Keratinocyte (primary cell): Measurements from ENCODE around the gene GHRH. TPM values are rescaled to one million over a fixed set of nuclear protein-coding genes. Genes with fewer than 3 reads are reported as not detected.

Experiments
- DNase-seq: peaks from one replicate; pipeline ENCODE4 v3.0.0-alpha.2; 2011; ENCODE audit warnings: low read depth, missing footprints, low spot score
- FAIRE-seq: peaks from 2 replicates; lab custom pipeline; 2011; peaks lifted over from hg19 to GRCh38; lab: Jason Lieb, UNC
- H2AFZ ChIP-seq: 2 replicates; pipeline ENCODE4 v1.6.0; 2012; ENCODE audit warnings: low read length, control low read depth, inconsistent platforms; ENCODE audit not compliant: control insufficient read depth
- H3K27ac ChIP-seq: 2 replicates; pipeline ENCODE4 v1.5.1; 2011; ENCODE audit warnings: low read length; ENCODE audit not compliant: control insufficient read depth, insufficient read depth
- H3K27me3 ChIP-seq: 3 replicates; pipeline ENCODE4 v1.6.0; 2011; ENCODE audit warnings: low read length; ENCODE audit not compliant: control insufficient read depth, insufficient read depth; ENCODE audit errors: extremely low read depth
- H3K36me3 ChIP-seq, 2 experiments: 2 replicates in 1 of 2; 3 replicates in 1 of 2; pipeline ENCODE4 v1.5.1; 2011; ENCODE audit warnings: low read length in 2 of 2, mild to moderate bottlenecking in 1 of 2; ENCODE audit not compliant: control insufficient read depth in 2 of 2, insufficient read depth in 2 of 2; ENCODE audit errors: extremely low read depth in 1 of 2
- H3K4me1 ChIP-seq: 3 replicates; pipeline ENCODE4 v1.5.1; 2011; ENCODE audit warnings: low read length; ENCODE audit not compliant: control insufficient read depth, insufficient read depth; ENCODE audit errors: extremely low read depth
- H3K4me2 ChIP-seq: 3 replicates; pipeline ENCODE4 v1.6.0; 2011; ENCODE audit warnings: low read depth, low read length; ENCODE audit not compliant: control insufficient read depth, insufficient read depth; ENCODE audit errors: extremely low read depth
- H3K4me3 ChIP-seq, 3 experiments: fragments of 200-600 bp in 1 of 3; sonication (generic) in 1 of 3; 2 replicates in 2 of 3; 3 replicates in 1 of 3; pipeline ENCODE4 v1.5.1; 2011 to 2016; ENCODE audit warnings: low read length in 3 of 3, mild to moderate bottlenecking in 3 of 3, control low read depth in 2 of 3, inconsistent platforms in 1 of 3, low read depth in 1 of 3, mixed read lengths in 1 of 3, mixed run types in 1 of 3, moderate library complexity in 1 of 3; ENCODE audit not compliant: control insufficient read depth in 2 of 3, insufficient read depth in 2 of 3; ENCODE audit errors: extremely low read depth in 1 of 3
- H3K79me2 ChIP-seq: 2 replicates; pipeline ENCODE4 v1.6.0; 2012; ENCODE audit warnings: low read length; ENCODE audit not compliant: control insufficient read depth, insufficient read depth
- H3K9ac ChIP-seq: 3 replicates; pipeline ENCODE4 v1.6.0; 2011; ENCODE audit warnings: low read length; ENCODE audit not compliant: control insufficient read depth, insufficient read depth; ENCODE audit errors: extremely low read depth
- H3K9me1 ChIP-seq: 3 replicates; pipeline ENCODE4 v1.6.0; 2011; ENCODE audit warnings: low read length; ENCODE audit not compliant: control insufficient read depth, insufficient read depth; ENCODE audit errors: extremely low read depth
- H3K9me3 ChIP-seq: 2 replicates; pipeline ENCODE4 v1.5.1; 2012; ENCODE audit warnings: low read depth, low read length; ENCODE audit not compliant: control insufficient read depth
- H4K20me1 ChIP-seq: 3 replicates; pipeline ENCODE4 v1.6.0; 2011; ENCODE audit warnings: low read length; ENCODE audit not compliant: control insufficient read depth, insufficient read depth; ENCODE audit errors: extremely low read depth
- CTCF ChIP-seq, 3 experiments: IDR thresholded peaks in 1 of 3; conservative IDR thresholded peaks in 1 of 3; optimal IDR thresholded peaks in 1 of 3; 2 replicates in 2 of 3; 3 replicates in 1 of 3; pipeline versions ENCODE3 to v1.5.1; 2011; ENCODE audit warnings: low read length in 3 of 3, mild to moderate bottlenecking in 3 of 3, moderate library complexity in 2 of 3, control low read depth in 1 of 3, inconsistent platforms in 1 of 3; ENCODE audit not compliant: insufficient read depth in 2 of 3; ENCODE audit errors: extremely low read depth in 1 of 3
- EZH2 ChIP-seq: IDR thresholded peaks from one replicate; pipeline ENCODE4 v1.6.1; 2012; ENCODE audit warnings: inconsistent platforms, mild to moderate bottlenecking, low read length, moderate library complexity
- dilution Hi-C: fragments of 300-500 bp; cut with MboI; formaldehyde crosslinking; loops from one replicate; pipeline ENCODE4 v1.7.0; 2020; ENCODE audit warnings: low sequenced_read_pairs; ENCODE audit not compliant: extremely low pct_ligation_motif_present
- polyA plus RNA-seq, 5 experiments: library from polyadenylated mRNA; depleted of rRNA in 3 of 5; stranded (reverse) in 3 of 5; stranded (forward) in 1 of 5; unstranded in 1 of 5; fragments of >200 nt; gene quantifications; 1 replicate in 1 of 5; 2 replicates in 3 of 5; 3 replicates in 1 of 5; pipeline versions ENCODE4 v1.2.1 to v1.2.3, GENCODE V29; 2011 to 2012; ENCODE audit warnings: missing spikeins in 2 of 5, low read depth in 1 of 5, low replicate concordance in 1 of 5

The GHRH gene
- polyA plus RNA-seq, 1 donor (not counting 4 experiments of a cell fraction or from before 2014, with no cell fraction given), result not detected

GRCh38 chr20:37233548-37234253, 27.9 kb downstream of the GHRH start:
- H4K20me1 ChIP-seq, result peaks cover 3% of the 10 kb centered on the region
- TF ChIP-seq CTCF (optimal IDR thresholded peaks at IDR 0.05 in 1 of 3, IDR thresholded peaks at IDR 0.05 in 1 of 3, conservative IDR thresholded peaks at IDR 0.05 in 1 of 3; ENCODE audit: extremely low read depth in 1 of 3, insufficient read depth in 2 of 3, low read length in 3 of 3), result no peak
- no peak for TF ChIP-seq EZH2
- H3K9ac ChIP-seq, result no peak overlapping the region
- H3K4me2 ChIP-seq, result no peak overlapping the region
- H3K27ac ChIP-seq, result no peak overlapping the region
- H3K9me3 ChIP-seq, result no peaks in the 10 kb centered on the region
- H3K79me2 ChIP-seq, result no peaks in the 10 kb centered on the region
- no peaks in the 10 kb centered on the region for H3K9me1 ChIP-seq
- no peak overlapping the region for H2AFZ ChIP-seq
- no peak for FAIRE-seq
- dilution Hi-C loops, result no loop called here
- DNase-seq, result no peak
- H3K36me3 ChIP-seq, result peaks cover 45 to 50% of the 10 kb centered on the region in 2 experiments
- H3K4me3 ChIP-seq, result no peak overlapping the region
- peaks cover 6% of the 10 kb centered on the region for H3K4me1 ChIP-seq
- no peaks in the 10 kb centered on the region for H3K27me3 ChIP-seq

GRCh38 chr20:37231947-37232630, 29.5 kb downstream of the GHRH start:
- Histone ChIP-seq H3K27me3 (no peaks in the 10 kb centered on the region), H2AFZ (no peak overlapping the region), H3K4me2 (no peak overlapping the region), H3K9me3 (no peaks in the 10 kb centered on the region), H4K20me1 (peaks cover 3% of the 10 kb centered on the region), H3K4me3 (no peak overlapping the region), H3K27ac (no peak overlapping the region), H3K4me1 (peaks cover 18% of the 10 kb centered on the region), H3K9ac (no peak overlapping the region), H3K79me2 (no peaks in the 10 kb centered on the region), H3K36me3 (peaks cover 39 to 48% of the 10 kb centered on the region in 2 experiments), H3K9me1 (no peaks in the 10 kb centered on the region)
- FAIRE-seq, result no peak
- dilution Hi-C loops, result no loop called here
- TF ChIP-seq EZH2 (no peak), CTCF (optimal IDR thresholded peaks at IDR 0.05 in 1 of 3, IDR thresholded peaks at IDR 0.05 in 1 of 3, conservative IDR thresholded peaks at IDR 0.05 in 1 of 3; ENCODE audit: extremely low read depth in 1 of 3, insufficient read depth in 2 of 3, low read length in 3 of 3) (no peak)
- DNase-seq, result no peak
